ENCODE results near the gene EYS.
"Not testable (repeated sequence)": the region's sequence is repeated elsewhere in the genome, so short reads cannot be mapped to it uniquely, and the experiment has no call there.

EYS gene

DNA sequence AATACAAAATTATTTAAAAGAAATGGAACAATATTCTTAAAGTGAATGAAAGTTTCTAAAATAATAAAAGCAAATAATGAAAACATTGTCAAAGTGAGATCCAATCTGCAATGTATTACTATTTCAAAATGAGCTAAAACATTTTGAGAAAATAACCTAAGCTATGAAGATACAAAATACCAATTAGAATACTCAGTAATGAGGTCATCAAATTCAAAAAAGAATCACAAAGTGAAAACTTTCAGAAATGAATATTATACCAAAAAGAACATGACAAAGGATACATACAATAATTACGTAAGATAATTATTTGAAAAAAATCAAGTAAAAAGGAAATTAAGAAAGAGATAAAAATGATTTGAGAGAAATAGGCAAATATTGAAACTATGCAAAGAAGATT lies 634.5 kb downstream of the EYS start:
- WGBS (ENCODE audit: insufficient coverage, insufficient read length) = 100% methylated on average over 1 of the region's 1 CpG

DNA sequence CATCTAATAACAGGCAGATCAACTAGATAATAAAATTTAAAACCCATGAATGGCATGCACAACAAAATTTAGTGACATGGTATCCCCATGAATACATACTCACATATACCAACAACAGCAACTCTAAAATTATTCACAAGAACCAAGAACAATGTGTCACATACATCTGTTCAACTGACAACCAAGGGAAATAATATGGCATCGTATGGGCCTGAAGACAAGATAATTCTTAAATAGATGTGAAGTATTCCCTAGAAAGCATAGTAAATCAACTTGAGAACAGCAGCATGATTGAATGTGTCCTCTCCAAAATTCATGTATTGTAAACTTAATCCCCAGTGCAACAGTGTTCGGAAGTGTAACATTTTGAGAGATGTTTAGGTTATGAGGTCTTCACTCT lies 635.5 kb downstream of the EYS start:
- Histone ChIP-seq H3K4me1 (ENCODE audit: control insufficient read depth, insufficient read depth, low read length) (no peaks in the 10 kb centered on the region), H3K4me3 (ENCODE audit: low read length) (no peak overlapping the region), H3K9me3 (ENCODE audit: control insufficient read depth, insufficient read depth, low read length) (no peaks in the 10 kb centered on the region), H3K27ac (ENCODE audit: low read length) (no peak overlapping the region), H3K36me3 (ENCODE audit: control insufficient read depth, insufficient read depth, low read length) (no peaks in the 10 kb centered on the region), H3K27me3 (ENCODE audit: control insufficient read depth, insufficient read depth, low read length) (no peaks in the 10 kb centered on the region)
- DNase-seq (ENCODE audit: low read depth, low spot score) = no peak
- WGBS (ENCODE audit: insufficient coverage, insufficient read length) = no CpG with 5 or more reads among the region's 2 CpGs

More for the DNA sequence above, 634.5 kb downstream of the EYS start:
- no peaks in the 10 kb centered on the region for H3K27me3 ChIP-seq (ENCODE audit: control insufficient read depth, insufficient read depth, low read length)
- H3K4me1 ChIP-seq (ENCODE audit: control insufficient read depth, insufficient read depth, low read length) = no peaks in the 10 kb centered on the region
- no peak for DNase-seq (ENCODE audit: low read depth, low spot score)
- H3K36me3 ChIP-seq (ENCODE audit: control insufficient read depth, insufficient read depth, low read length) = no peaks in the 10 kb centered on the region
- H3K9me3 ChIP-seq (ENCODE audit: control insufficient read depth, insufficient read depth, low read length) = no peaks in the 10 kb centered on the region
- H3K4me3 ChIP-seq (ENCODE audit: low read length) = no peak overlapping the region
- H3K27ac ChIP-seq (ENCODE audit: low read length) = no peak overlapping the region

DNA sequence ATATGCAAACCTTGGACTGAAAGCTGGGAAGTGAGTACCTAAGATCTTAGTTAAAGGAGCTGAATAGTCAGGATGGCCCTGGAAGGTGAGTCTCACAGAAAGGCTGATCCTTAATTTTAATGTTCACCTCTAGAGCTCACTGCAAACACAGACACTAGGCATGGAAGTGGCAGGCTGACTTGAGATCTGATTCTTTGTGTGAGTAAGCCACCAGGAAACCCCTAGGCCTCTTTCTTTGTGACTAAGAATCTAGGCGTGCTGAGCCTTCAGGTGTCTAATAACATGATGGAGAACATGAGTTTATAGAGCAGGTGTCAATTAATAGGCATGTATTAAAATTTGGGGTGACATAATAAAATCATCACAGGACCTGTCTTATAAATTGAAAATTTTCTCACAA lies 642.2 kb downstream of the EYS start:
- Histone ChIP-seq H3K36me3 (ENCODE audit: control insufficient read depth, insufficient read depth, low read length) (no peaks in the 10 kb centered on the region), H3K27me3 (ENCODE audit: control insufficient read depth, insufficient read depth, low read length) (no peaks in the 10 kb centered on the region), H3K27ac (ENCODE audit: low read length) (no peak overlapping the region), H3K4me1 (ENCODE audit: control insufficient read depth, insufficient read depth, low read length) (no peaks in the 10 kb centered on the region), H3K4me3 (ENCODE audit: low read length) (no peak overlapping the region), H3K9me3 (ENCODE audit: control insufficient read depth, insufficient read depth, low read length) (no peaks in the 10 kb centered on the region)
- no CpG with 5 or more reads among the region's 1 CpG for WGBS (ENCODE audit: insufficient coverage, insufficient read length)
- no peak for DNase-seq (ENCODE audit: low read depth, low spot score)

DNA sequence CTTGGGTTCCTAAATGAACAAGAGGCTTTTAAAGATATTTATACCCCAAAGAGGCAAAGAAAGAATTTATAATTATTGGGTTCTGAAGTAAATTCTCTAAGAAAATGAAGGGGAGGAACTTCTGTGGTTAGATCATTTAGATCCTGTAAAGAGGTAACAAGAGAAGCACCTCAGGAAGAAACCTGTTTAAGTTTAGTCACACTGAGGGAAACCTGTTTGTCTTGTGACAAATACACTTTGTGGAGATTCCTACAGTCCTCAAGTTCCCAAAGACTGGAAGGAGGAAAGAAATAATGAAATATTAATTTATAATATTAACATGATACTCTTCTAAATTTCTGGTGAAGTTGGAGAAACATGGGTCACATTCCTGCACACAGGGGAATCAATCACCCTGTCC lies 647.5 kb downstream of the EYS start:
- H3K9me3 ChIP-seq (ENCODE audit: control insufficient read depth, insufficient read depth, low read length) = no peaks in the 10 kb centered on the region
- H3K36me3 ChIP-seq (ENCODE audit: control insufficient read depth, insufficient read depth, low read length) = no peaks in the 10 kb centered on the region
- H3K4me1 ChIP-seq (ENCODE audit: control insufficient read depth, insufficient read depth, low read length) = no peaks in the 10 kb centered on the region
- no peaks in the 10 kb centered on the region for H3K27me3 ChIP-seq (ENCODE audit: control insufficient read depth, insufficient read depth, low read length)
- H3K27ac ChIP-seq (ENCODE audit: low read length) = no peak overlapping the region
- no peak overlapping the region for H3K4me3 ChIP-seq (ENCODE audit: low read length)
- DNase-seq (ENCODE audit: low read depth, low spot score) = no peak

DNA sequence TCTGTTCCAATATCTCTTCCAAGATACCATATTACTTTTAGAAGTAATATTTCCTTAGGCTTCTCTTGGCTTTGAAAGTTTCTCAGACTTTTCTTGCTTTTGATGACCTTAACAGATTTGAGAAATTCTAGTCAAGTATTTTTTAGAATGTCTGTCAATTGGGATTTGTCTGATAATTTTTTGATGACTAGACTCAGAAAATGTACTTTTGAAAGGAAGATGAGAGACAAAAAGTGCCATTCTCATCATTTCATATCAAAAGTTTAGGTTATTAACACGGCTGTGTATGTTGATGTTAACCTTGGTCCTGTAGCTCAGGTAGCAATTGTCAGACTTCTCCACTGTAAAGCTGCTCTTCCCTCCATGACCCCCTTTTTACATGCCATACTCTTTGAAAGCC lies 651.5 kb downstream of the EYS start:
- DNase-seq (ENCODE audit: low read depth, low spot score) = no peak
- no CpG with 5 or more reads among the region's 1 CpG for WGBS (ENCODE audit: insufficient coverage, insufficient read length)
- H3K27me3 ChIP-seq (ENCODE audit: control insufficient read depth, insufficient read depth, low read length) = no peaks in the 10 kb centered on the region
- no peaks in the 10 kb centered on the region for H3K4me1 ChIP-seq (ENCODE audit: control insufficient read depth, insufficient read depth, low read length)
- H3K27ac ChIP-seq (ENCODE audit: low read length) = no peak overlapping the region
- H3K9me3 ChIP-seq (ENCODE audit: control insufficient read depth, insufficient read depth, low read length) = no peaks in the 10 kb centered on the region
- no peaks in the 10 kb centered on the region for H3K36me3 ChIP-seq (ENCODE audit: control insufficient read depth, insufficient read depth, low read length)
- H3K4me3 ChIP-seq (ENCODE audit: low read length) = no peak overlapping the region

DNA sequence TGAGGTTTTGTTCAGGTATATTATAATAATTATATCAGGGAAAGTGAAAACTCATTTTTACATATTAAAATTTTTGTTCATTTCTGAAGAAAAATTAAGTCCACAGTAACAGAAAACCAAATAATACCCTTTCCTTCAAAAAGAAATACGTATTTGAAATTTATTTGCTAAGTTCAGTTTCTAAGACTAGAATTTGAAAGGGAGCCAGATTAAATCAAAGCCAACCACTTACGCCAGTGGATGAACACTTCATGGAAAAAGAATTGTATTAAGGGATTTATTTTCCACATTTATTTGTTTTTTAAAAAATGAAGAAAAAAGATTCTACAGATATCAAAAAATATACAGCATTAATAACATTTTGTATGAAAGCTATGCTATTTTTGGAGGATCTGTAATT lies 654.4 kb downstream of the EYS start:
- Histone ChIP-seq H3K27me3 (ENCODE audit: control insufficient read depth, insufficient read depth, low read length) (no peaks in the 10 kb centered on the region), H3K4me1 (ENCODE audit: control insufficient read depth, insufficient read depth, low read length) (no peaks in the 10 kb centered on the region), H3K27ac (ENCODE audit: low read length) (no peak overlapping the region), H3K36me3 (ENCODE audit: control insufficient read depth, insufficient read depth, low read length) (no peaks in the 10 kb centered on the region), H3K9me3 (ENCODE audit: control insufficient read depth, insufficient read depth, low read length) (no peaks in the 10 kb centered on the region), H3K4me3 (ENCODE audit: low read length) (no peak overlapping the region)
- WGBS (ENCODE audit: insufficient coverage, insufficient read length) = no CpG with 5 or more reads among the region's 2 CpGs
- no peak for DNase-seq (ENCODE audit: low read depth, low spot score)

DNA sequence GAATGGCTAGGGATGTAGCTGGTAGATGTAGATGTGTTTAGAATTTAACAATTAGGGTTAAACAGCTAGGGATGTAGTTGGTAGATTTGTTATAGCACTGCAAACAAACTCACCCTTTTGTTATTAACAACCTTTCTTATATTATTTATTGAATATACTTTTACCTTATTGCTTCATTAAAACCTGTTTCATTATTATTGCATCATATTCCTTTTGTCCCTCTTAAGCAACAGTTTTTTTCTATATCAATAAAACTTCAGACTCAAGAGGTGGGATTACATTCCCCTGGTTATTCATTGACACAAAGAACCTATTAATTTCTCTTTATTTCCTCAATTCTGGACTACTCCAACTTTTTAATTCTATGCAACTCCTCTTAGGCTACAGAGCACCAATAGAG lies 661.2 kb downstream of the EYS start:
- Histone ChIP-seq H3K4me3 (ENCODE audit: low read length) (no peak overlapping the region), H3K27ac (ENCODE audit: low read length) (no peak overlapping the region), H3K27me3 (ENCODE audit: control insufficient read depth, insufficient read depth, low read length) (no peaks in the 10 kb centered on the region), H3K4me1 (ENCODE audit: control insufficient read depth, insufficient read depth, low read length) (no peaks in the 10 kb centered on the region), H3K9me3 (ENCODE audit: control insufficient read depth, insufficient read depth, low read length) (no peaks in the 10 kb centered on the region), H3K36me3 (ENCODE audit: control insufficient read depth, insufficient read depth, low read length) (no peaks in the 10 kb centered on the region)
- no peak for DNase-seq (ENCODE audit: low read depth, low spot score)

DNA sequence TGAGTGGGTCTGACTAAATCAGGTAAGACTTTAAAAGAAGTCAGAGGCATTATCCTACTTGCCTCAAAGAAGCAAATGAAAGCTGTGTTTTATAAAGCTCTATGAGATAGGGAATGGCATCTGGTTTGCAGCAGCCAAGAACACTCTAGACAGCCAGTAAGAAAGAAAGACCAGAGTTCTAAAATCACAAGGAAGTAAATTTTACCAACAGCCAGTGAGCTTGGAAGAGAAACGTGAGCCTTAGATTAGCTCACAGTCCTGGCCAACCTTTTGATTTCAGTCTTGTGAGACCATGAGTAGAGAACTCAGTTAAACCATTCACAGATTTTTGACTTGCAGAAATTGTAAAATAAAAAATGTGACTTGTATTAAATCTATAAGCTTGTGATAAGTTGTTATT lies 693.0 kb downstream of the EYS start:
- H3K4me3 ChIP-seq (ENCODE audit: low read length) = no peak overlapping the region
- H3K27ac ChIP-seq (ENCODE audit: low read length) = no peak overlapping the region
- H3K27me3 ChIP-seq (ENCODE audit: control insufficient read depth, insufficient read depth, low read length) = no peaks in the 10 kb centered on the region
- no peaks in the 10 kb centered on the region; the same call in 1 of the 2 replicates for H3K9me3 ChIP-seq (ENCODE audit: control insufficient read depth, insufficient read depth, low read length)
- no CpG with 5 or more reads among the region's 1 CpG for WGBS (ENCODE audit: insufficient coverage, insufficient read length)
- DNase-seq (ENCODE audit: low read depth, low spot score) = no peak
- H3K4me1 ChIP-seq (ENCODE audit: control insufficient read depth, insufficient read depth, low read length) = no peaks in the 10 kb centered on the region
- no peaks in the 10 kb centered on the region for H3K36me3 ChIP-seq (ENCODE audit: control insufficient read depth, insufficient read depth, low read length)

DNA sequence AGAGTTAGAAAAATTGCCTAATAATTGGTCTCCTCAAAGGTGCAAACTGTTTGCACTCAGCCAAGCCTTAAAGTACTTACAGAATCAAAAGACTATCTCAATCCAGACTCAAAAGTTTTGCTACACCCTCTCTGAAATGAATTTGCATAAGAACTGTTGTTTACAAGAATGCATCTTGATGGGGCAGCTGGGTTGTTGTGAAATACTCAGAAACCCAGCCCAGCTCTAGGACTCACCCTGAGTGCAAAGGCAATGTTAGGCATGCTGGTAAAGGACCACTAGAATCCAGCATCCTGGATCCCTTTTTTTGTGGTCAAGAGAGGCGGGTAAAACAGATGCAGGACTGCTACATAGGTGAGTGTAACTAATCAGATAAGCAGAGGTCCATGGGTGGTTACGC lies 700.2 kb downstream of the EYS start:
- H3K27ac ChIP-seq (ENCODE audit: low read length) = no peak overlapping the region

DNA sequence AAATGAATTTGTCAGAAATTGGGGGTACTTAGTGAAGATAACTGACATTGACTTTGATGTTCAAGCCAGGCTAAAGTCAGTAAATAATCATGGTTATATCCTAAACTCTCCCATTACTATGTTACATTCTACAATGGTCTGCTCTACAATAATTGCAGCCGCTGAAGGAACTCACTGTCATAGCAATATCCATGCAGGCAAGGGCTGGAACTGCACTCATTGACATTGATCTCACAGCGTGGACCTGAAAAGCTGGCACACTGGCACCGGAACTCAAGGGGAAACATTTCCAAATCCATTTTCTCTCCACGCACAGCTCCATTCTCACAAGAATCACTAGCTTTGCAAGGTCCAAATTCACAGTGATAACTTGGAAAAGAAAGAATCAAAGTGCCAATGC lies 702.7 kb downstream of the EYS start:
- Histone ChIP-seq H3K27me3 (ENCODE audit: control insufficient read depth, insufficient read depth, low read length) (no peaks in the 10 kb centered on the region), H3K4me3 (ENCODE audit: low read length) (no peak overlapping the region), H3K36me3 (ENCODE audit: control insufficient read depth, insufficient read depth, low read length) (0 out of 2 replicates have a peak, but pooled peaks cover 3% of the 10 kb centered on the region), H3K27ac (ENCODE audit: low read length) (no peak overlapping the region), H3K9me3 (ENCODE audit: control insufficient read depth, insufficient read depth, low read length) (no peaks in the 10 kb centered on the region; the same call in 1 of the 2 replicates), H3K4me1 (ENCODE audit: control insufficient read depth, insufficient read depth, low read length) (no peaks in the 10 kb centered on the region)
- no CpG with 5 or more reads among the region's 4 CpGs for WGBS (ENCODE audit: insufficient coverage, insufficient read length)
- no peak for DNase-seq (ENCODE audit: low read depth, low spot score)

More for the DNA sequence above, 700.2 kb downstream of the EYS start:
- Histone ChIP-seq H3K27me3 (ENCODE audit: control insufficient read depth, insufficient read depth, low read length) (no peaks in the 10 kb centered on the region), H3K9me3 (ENCODE audit: control insufficient read depth, insufficient read depth, low read length) (no peaks in the 10 kb centered on the region; the same call in 1 of the 2 replicates), H3K4me1 (ENCODE audit: control insufficient read depth, insufficient read depth, low read length) (no peaks in the 10 kb centered on the region), H3K4me3 (ENCODE audit: low read length) (no peak overlapping the region), H3K36me3 (ENCODE audit: control insufficient read depth, insufficient read depth, low read length) (no peaks in the 10 kb centered on the region)
- WGBS (ENCODE audit: insufficient coverage, insufficient read length) = no CpG with 5 or more reads among the region's 2 CpGs
- no peak for DNase-seq (ENCODE audit: low read depth, low spot score)

DNA sequence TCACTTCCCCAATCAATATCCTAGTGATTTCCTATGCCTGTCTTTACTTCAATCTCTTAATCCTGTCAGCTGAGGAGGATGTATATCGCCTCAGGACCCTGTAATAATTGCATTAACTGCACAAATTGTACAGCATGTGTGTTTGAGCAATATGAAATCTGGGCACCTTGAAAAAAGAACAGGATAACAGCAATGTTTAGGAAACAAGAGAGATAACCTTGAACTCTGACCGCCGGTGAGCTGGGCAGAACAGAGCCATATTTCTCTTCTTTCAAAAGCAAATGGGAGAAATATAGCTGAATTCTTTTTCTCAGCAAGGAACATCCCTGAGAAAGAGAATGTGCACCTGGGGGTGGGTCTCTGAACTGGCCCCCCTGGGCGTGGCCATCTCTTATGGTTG lies 704.1 kb downstream of the EYS start:
- H3K36me3 ChIP-seq (ENCODE audit: control insufficient read depth, insufficient read depth, low read length); H3K4me1 ChIP-seq (ENCODE audit: control insufficient read depth, insufficient read depth, low read length); H3K9me3 ChIP-seq (ENCODE audit: control insufficient read depth, insufficient read depth, low read length); H3K27ac ChIP-seq (ENCODE audit: low read length); DNase-seq (ENCODE audit: low read depth, low spot score); H3K27me3 ChIP-seq (ENCODE audit: control insufficient read depth, insufficient read depth, low read length); H3K4me3 ChIP-seq (ENCODE audit: low read length): not testable (repeated sequence)
- no CpG with 5 or more reads among the region's 4 CpGs for WGBS (ENCODE audit: insufficient coverage, insufficient read length)

Measured in iPS DF 6.9 (cell line).